ENCODE measurements around the gene ODAD2. TPM values are rescaled to one million over a fixed set of nuclear protein-coding genes. Genes with fewer than 3 reads are reported as not detected.
"Not testable (repeated sequence)": the region's sequence is repeated elsewhere in the genome, so short reads cannot be mapped to it uniquely, and the experiment has no call there.

The ODAD2 gene
- total RNA-seq, 2 experiments from 2014 or later, result 0.23 to 0.55 TPM

GRCh38 chr10:27981744-27982143 lies 17.1 kb downstream of the ODAD2 start:
- POLR2A ChIA-PET, result no interaction called here

GRCh38 chr10:27970795-27971194 lies 28.1 kb downstream of the ODAD2 start:
- POLR2A ChIA-PET, CTCF ChIA-PET: not testable (repeated sequence)

More at GRCh38 chr10:27981744-27982143, 17.1 kb downstream of the ODAD2 start:
- CTCF ChIA-PET, result no interaction called here

GRCh38 chr10:27969931-27970330 lies 28.9 kb downstream of the ODAD2 start:
- POLR2A ChIA-PET, CTCF ChIA-PET: not testable (repeated sequence)

- ChIA-PET POLR2A (interaction anchor here (0.5 kb wide), 1 partner anchor 743 kb away, joined by 3 read pairs; no protein-coding TSS in a partner anchor), CTCF (no interaction called here)
Measured at GRCh38 chr10:27959093-27959715, 39.7 kb downstream of the ODAD2 start.

GRCh38 chr10:27958383-27958782 lies 40.5 kb downstream of the ODAD2 start:
- CTCF ChIA-PET, result not testable (repeated sequence)
- POLR2A ChIA-PET, result interaction anchor here (0.5 kb wide), 1 partner anchor 744 kb away, joined by 3 read pairs; no protein-coding TSS in a partner anchor

- CTCF ChIA-PET, result no interaction called here
- POLR2A ChIA-PET, result no interaction called here
Measured at GRCh38 chr10:27950242-27950564, 48.7 kb downstream of the ODAD2 start.

- POLR2A ChIA-PET, result no interaction called here
- CTCF ChIA-PET, result no interaction called here
Measured at GRCh38 chr10:27949528-27950241, 49.2 kb downstream of the ODAD2 start.

- ChIA-PET POLR2A (no interaction called here), CTCF (no interaction called here)
Measured at GRCh38 chr10:27948186-27948585, 50.7 kb downstream of the ODAD2 start.

GRCh38 chr10:27947540-27947939 lies 51.3 kb downstream of the ODAD2 start:
- ChIA-PET POLR2A (no interaction called here), CTCF (interaction anchor here (0.5 kb wide), 1 partner anchor 157 kb away, joined by 3 read pairs; no protein-coding TSS in a partner anchor)

GRCh38 chr10:27944005-27944404 lies 54.9 kb downstream of the ODAD2 start:
- POLR2A ChIA-PET, result no interaction called here
- CTCF ChIA-PET, result no interaction called here

GRCh38 chr10:27914888-27915287 lies 84.0 kb downstream of the ODAD2 start:
- CTCF ChIA-PET, result no interaction called here
- POLR2A ChIA-PET, result no interaction called here

- ChIA-PET CTCF (no interaction called here), POLR2A (no interaction called here)
Measured at GRCh38 chr10:27912231-27912630, 86.6 kb downstream of the ODAD2 start.

- ChIA-PET CTCF (no interaction called here), POLR2A (no interaction called here)
Measured at GRCh38 chr10:27911539-27911938, 87.3 kb downstream of the ODAD2 start.

GRCh38 chr10:27911011-27911410 lies 87.9 kb downstream of the ODAD2 start:
- ChIA-PET CTCF (no interaction called here), POLR2A (no interaction called here)

- ChIA-PET POLR2A (no interaction called here), CTCF (no interaction called here)
Measured at GRCh38 chr10:27908231-27908630, 90.6 kb downstream of the ODAD2 start.

- CTCF ChIA-PET, POLR2A ChIA-PET: not testable (repeated sequence)
Measured at GRCh38 chr10:27899485-27899884, 99.4 kb downstream of the ODAD2 start.

- CTCF ChIA-PET, result no interaction called here
- POLR2A ChIA-PET, result no interaction called here
Measured at GRCh38 chr10:27899058-27899457, 99.8 kb downstream of the ODAD2 start.

GRCh38 chr10:27893358-27893954 lies 105.4 kb downstream of the ODAD2 start:
- CTCF ChIA-PET, result no interaction called here
- POLR2A ChIA-PET, result no interaction called here

GRCh38 chr10:27890971-27891370 lies 107.9 kb downstream of the ODAD2 start:
- ChIA-PET POLR2A (no interaction called here), CTCF (no interaction called here)

GRCh38 chr10:27889518-27889917 lies 109.4 kb downstream of the ODAD2 start:
- POLR2A ChIA-PET, result no interaction called here
- CTCF ChIA-PET, result no interaction called here

- CTCF ChIA-PET, result no interaction called here
Measured at GRCh38 chr10:27884185-27884641, 114.7 kb downstream of the ODAD2 start.

GRCh38 chr10:27878281-27878680 lies 120.6 kb downstream of the ODAD2 start:
- ChIA-PET POLR2A (no interaction called here), CTCF (no interaction called here)

More at GRCh38 chr10:27884185-27884641, 114.7 kb downstream of the ODAD2 start:
- POLR2A ChIA-PET, result no interaction called here
